HG02938 (cell line): Measurements from ENCODE around the gene SERPINB10.
A peak's percentile ranks its signal among the peaks of the same experiment; 100 is the strongest.
"Not testable (repeated sequence)": the region's sequence is repeated elsewhere in the genome, so short reads cannot be mapped to it uniquely, and the experiment has no call there.

Experiments
- ATAC-seq: cut with Tn5 transposase; IDR thresholded peaks from one replicate; pipeline ENCODE4 v1.9.1; 2021; ENCODE audit warnings: mild to moderate bottlenecking, moderate library complexity; ENCODE audit not compliant: unreplicated experiment

The SERPINB10 gene

GRCh38 chr18:63890237-63890949 is 17.4 kb upstream of the SERPINB10 start:
- no peak for ATAC-seq

GRCh38 chr18:63890950-63891304 is 16.8 kb upstream of the SERPINB10 start:
- peak; percentile 79 for ATAC-seq

GRCh38 chr18:63892566-63892965 is 15.2 kb upstream of the SERPINB10 start:
- ATAC-seq, result no peak

- ATAC-seq, result no peak
These were observed 13.5 kb upstream of the SERPINB10 start for GRCh38 chr18:63894106-63894772.

- ATAC-seq, result no peak
These were observed 12.6 kb upstream of the SERPINB10 start for GRCh38 chr18:63895190-63895589.

GRCh38 chr18:63897072-63897471 is 10.7 kb upstream of the SERPINB10 start:
- ATAC-seq, result no peak

GRCh38 chr18:63899206-63899605 is 8.6 kb upstream of the SERPINB10 start:
- no peak for ATAC-seq

- ATAC-seq, result no peak
These were observed 3.7 kb upstream of the SERPINB10 start for GRCh38 chr18:63903851-63904570.

GRCh38 chr18:63904694-63905093 is 3.1 kb upstream of the SERPINB10 start:
- no peak for ATAC-seq

- no peak for ATAC-seq
These were observed 2.4 kb upstream of the SERPINB10 start for GRCh38 chr18:63905361-63905760.

- ATAC-seq, result no peak
These were observed 1.7 kb upstream of the SERPINB10 start for GRCh38 chr18:63906056-63906455.

GRCh38 chr18:63908858-63909257 is 1.1 kb downstream of the SERPINB10 start:
- ATAC-seq, result no peak

GRCh38 chr18:63909870-63910269 is 2.1 kb downstream of the SERPINB10 start:
- peak; percentile 72 for ATAC-seq

- no peak for ATAC-seq
These were observed 10.1 kb downstream of the SERPINB10 start for GRCh38 chr18:63917817-63918216.

- no peak for ATAC-seq
These were observed 14.3 kb downstream of the SERPINB10 start for GRCh38 chr18:63922049-63922448.

- no peak for ATAC-seq
These were observed 16.8 kb downstream of the SERPINB10 start for GRCh38 chr18:63924551-63924950.

- ATAC-seq, result no peak
These were observed 20.6 kb downstream of the SERPINB10 start for GRCh38 chr18:63928331-63928730.

- not testable (repeated sequence) for ATAC-seq
These were observed 21.6 kb downstream of the SERPINB10 start for GRCh38 chr18:63929369-63929768.

GRCh38 chr18:63930773-63931354 is 23.1 kb downstream of the SERPINB10 start:
- no peak for ATAC-seq

GRCh38 chr18:63936156-63936931 is 28.6 kb downstream of the SERPINB10 start:
- peak; percentile 98 for ATAC-seq

GRCh38 chr18:63936932-63937393 is 29.2 kb downstream of the SERPINB10 start:
- ATAC-seq, result peak; percentile 13
